Uterus (tissue), 4 donors: Measurements from ENCODE around the gene MRPL46. TPM values are rescaled to one million over a fixed set of nuclear protein-coding genes. Genes with fewer than 3 reads are reported as not detected.

ENCODE experiments used
- DNase-seq, 2 donors: peaks; one replicate each; pipeline ENCODE4 v3.0.0-alpha.2; 2019 to 2020
- H3K27ac ChIP-seq, 2 donors: fragments of 200-600 bp; sonication (generic); 1 replicate in 1 of 2; 2 replicates in 1 of 2; pipeline ENCODE4 v1.5.1; 2016 to 2018
- H3K27me3 ChIP-seq, 2 donors: fragments of 200-600 bp; sonication (generic); one replicate each; pipeline ENCODE4 v1.5.1; 2018 to 2019; ENCODE audit warnings: control low read depth in 1 of 2
- H3K36me3 ChIP-seq, 2 donors: fragments of 200-600 bp; sonication (generic); one replicate each; pipeline ENCODE4 v1.5.1; 2019; ENCODE audit warnings: control low read depth in 1 of 2
- H3K4me1 ChIP-seq, 2 donors: fragments of 200-600 bp; sonication (generic); one replicate each; pipeline ENCODE4 v1.5.1; 2018 to 2019; ENCODE audit warnings: control low read depth in 1 of 2
- H3K4me3 ChIP-seq, 2 donors: fragments of 200-600 bp; sonication (generic); 1 replicate in 1 of 2; 2 replicates in 1 of 2; pipeline ENCODE4 v1.5.1; 2018 to 2019; ENCODE audit warnings: mild to moderate bottlenecking in 1 of 2
- H3K9me3 ChIP-seq, 2 donors: fragments of 200-600 bp; sonication (generic); one replicate each; pipeline ENCODE4 v1.5.1; 2019; ENCODE audit warnings: control low read depth in 1 of 2
- CTCF ChIP-seq, 4 experiments: fragments of 200-600 bp in 2 of 4; fragments of 450-650 bp in 2 of 4; sonication (generic) in 2 of 4; IDR thresholded peaks; one replicate each; pipeline ENCODE4 v1.5.1; 2016 to 2019; ENCODE audit warnings: antibody characterized with exemption in 4 of 4, mild to moderate bottlenecking in 2 of 4, moderate library complexity in 1 of 4
- POLR2A ChIP-seq, 2 donors: fragments of 450-650 bp; IDR thresholded peaks; one replicate each; pipeline ENCODE4 v1.6.1; 2016; ENCODE audit warnings: antibody characterized with exemption in 2 of 2, mild to moderate bottlenecking in 1 of 2, moderate library complexity in 1 of 2
- intact Hi-C: fragments of 100-400 bp; cut with DNase I; formaldehyde crosslinking; loops from one replicate; pipeline ENCODE4 v1.15.1; 2023; ENCODE audit warnings: low total_unique reads
- total RNA-seq, 4 donors: library from RNA; depleted of rRNA in 3 of 4; stranded (reverse); fragments of >200 nt in 3 of 4; gene quantifications; one replicate each; pipeline versions ENCODE4 v1.1.0 to v1.2.4, GENCODE V29; 2014 to 2023
- donor health status: DM: yes; HTN: yes; CAD: no.

MRPL46 gene
- total RNA-seq, 4 donors from 2014 or later: 16.9 to 24.8 (median 21.5) TPM

DNA sequence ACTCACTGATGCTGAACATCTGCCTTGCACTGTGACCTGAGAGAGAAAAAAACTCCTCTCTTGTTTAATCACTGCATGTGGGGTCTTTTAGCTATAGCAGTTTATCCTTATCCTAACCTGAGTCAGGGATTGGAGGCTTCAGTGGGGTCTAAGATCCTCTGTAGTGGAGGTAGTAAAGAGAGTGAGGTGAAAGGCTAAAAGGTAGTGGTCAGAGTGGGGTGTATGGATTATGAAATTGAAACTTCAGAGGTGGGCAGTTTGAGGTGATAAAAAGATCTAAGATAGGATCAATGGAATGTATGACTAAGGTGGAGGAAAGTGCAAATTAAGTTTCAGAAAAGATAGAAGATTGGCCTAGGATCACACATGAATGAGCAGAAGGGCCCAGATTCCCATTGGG, 42.8 kb upstream of the MRPL46 start:
- intact Hi-C loops: no loop called here
- TF ChIP-seq CTCF (IDR thresholded peaks at IDR 0.05) (no peak), POLR2A (IDR thresholded peaks at IDR 0.05) (no peak)
- no peak for DNase-seq
- Histone ChIP-seq H3K36me3 (peaks cover 0 to 3% of the 10 kb centered on the region in 2 donors), H3K27me3 (no peaks in the 10 kb centered on the region), H3K27ac (no peak overlapping the region), H3K4me3 (no peak overlapping the region), H3K9me3 (no peaks in the 10 kb centered on the region), H3K4me1 (no peaks in the 10 kb centered on the region)

- H3K4me3 ChIP-seq: no peak overlapping the region
- intact Hi-C loops: no loop called here
- peaks cover 0 to 3% of the 10 kb centered on the region in 2 donors for H3K36me3 ChIP-seq
- no peak for DNase-seq
- TF ChIP-seq CTCF (IDR thresholded peaks at IDR 0.05) (no peak), POLR2A (IDR thresholded peaks at IDR 0.05) (no peak)
- H3K27me3 ChIP-seq: no peaks in the 10 kb centered on the region
- no peaks in the 10 kb centered on the region for H3K4me1 ChIP-seq
- H3K27ac ChIP-seq: no peak overlapping the region
- no peaks in the 10 kb centered on the region for H3K9me3 ChIP-seq
These were observed 42.1 kb upstream of the MRPL46 start for GRCh38 chr15:88509321-88509720.

DNA sequence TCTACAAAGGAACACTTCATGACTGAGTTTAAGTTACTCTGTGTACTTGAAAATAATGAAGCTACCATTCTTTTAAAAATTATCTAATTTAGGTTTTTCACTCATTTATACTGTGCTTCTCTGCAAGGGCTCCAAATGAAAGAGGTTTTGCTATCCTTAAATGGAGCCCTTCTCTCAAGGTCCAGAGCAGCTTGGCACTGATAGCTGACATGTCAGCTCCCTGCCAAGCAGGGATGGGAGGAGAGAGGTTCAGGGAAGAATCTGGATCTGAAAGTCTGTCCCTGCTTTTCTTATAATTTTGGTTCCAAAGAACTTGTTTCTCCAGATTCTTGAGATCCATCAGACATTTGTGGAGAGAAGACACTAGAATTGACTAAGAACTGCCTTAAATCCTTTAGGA, 39.4 kb upstream of the MRPL46 start:
- TF ChIP-seq POLR2A (IDR thresholded peaks at IDR 0.05): no peak
- no peaks in the 10 kb centered on the region for H3K9me3 ChIP-seq
- no peak for DNase-seq
- H3K27me3 ChIP-seq: no peaks in the 10 kb centered on the region
- H3K36me3 ChIP-seq: no peaks in the 10 kb centered on the region
- no peak overlapping the region for H3K27ac ChIP-seq
- intact Hi-C loops: no loop called here
- no peaks in the 10 kb centered on the region for H3K4me1 ChIP-seq
- no peak overlapping the region for H3K4me3 ChIP-seq

- no peaks in the 10 kb centered on the region for H3K36me3 ChIP-seq
- H3K27ac ChIP-seq: no peak overlapping the region
- H3K4me3 ChIP-seq: no peak overlapping the region
- H3K4me1 ChIP-seq: no peaks in the 10 kb centered on the region
- no peaks in the 10 kb centered on the region for H3K9me3 ChIP-seq
- intact Hi-C loops: no loop called here
- no peak for DNase-seq
- TF ChIP-seq POLR2A (IDR thresholded peaks at IDR 0.05): no peak
- TF ChIP-seq CTCF (IDR thresholded peaks at IDR 0.05): no peak
- no peaks in the 10 kb centered on the region for H3K27me3 ChIP-seq
These were observed 38.5 kb upstream of the MRPL46 start for GRCh38 chr15:88505721-88506120.

DNA sequence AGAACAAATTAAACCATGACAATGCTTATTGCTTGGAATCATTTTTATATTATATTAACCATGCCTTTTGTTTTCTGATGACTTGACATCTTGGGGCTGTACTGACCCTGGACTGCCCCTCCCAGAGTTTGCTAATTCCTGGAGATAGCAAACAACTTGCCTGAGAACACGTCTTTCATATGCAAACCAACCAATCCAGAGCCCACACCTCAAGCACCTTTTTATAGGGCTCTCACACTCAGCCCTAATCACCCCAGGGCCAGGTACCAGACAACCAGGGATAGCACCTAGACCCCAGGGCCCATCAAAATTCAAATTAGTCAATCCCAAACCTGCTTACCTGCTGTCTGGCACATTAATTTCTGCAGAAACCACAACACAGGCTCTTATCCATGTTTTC, 37.3 kb upstream of the MRPL46 start:
- no peak for DNase-seq
- H3K27me3 ChIP-seq: no peaks in the 10 kb centered on the region
- no peak overlapping the region for H3K4me3 ChIP-seq
- no peaks in the 10 kb centered on the region for H3K36me3 ChIP-seq
- no peaks in the 10 kb centered on the region for H3K9me3 ChIP-seq
- H3K4me1 ChIP-seq: no peaks in the 10 kb centered on the region
- H3K27ac ChIP-seq: no peak overlapping the region
- intact Hi-C loops: no loop called here
- TF ChIP-seq CTCF (IDR thresholded peaks at IDR 0.05) (no peak), POLR2A (IDR thresholded peaks at IDR 0.05) (no peak)

GRCh38 chr15:88498996-88499395, 31.8 kb upstream of the MRPL46 start:
- no peak for DNase-seq
- no peaks in the 10 kb centered on the region for H3K4me1 ChIP-seq
- no peak overlapping the region for H3K27ac ChIP-seq
- no peaks in the 10 kb centered on the region for H3K36me3 ChIP-seq
- TF ChIP-seq CTCF (IDR thresholded peaks at IDR 0.05) (no peak), POLR2A (IDR thresholded peaks at IDR 0.05) (no peak)
- intact Hi-C loops: no loop called here
- H3K27me3 ChIP-seq: no peaks in the 10 kb centered on the region
- no peaks in the 10 kb centered on the region for H3K9me3 ChIP-seq
- no peak overlapping the region for H3K4me3 ChIP-seq
